Fibroblast of mammary gland (primary cell): ENCODE data around the gene CRKL.

ENCODE experiments used
- DNase-seq: peaks from one replicate; pipeline ENCODE4 v3.0.0-alpha.2; 2010; ENCODE audit warnings: low read depth
- H3K4me3 ChIP-seq: 2 replicates; pipeline ENCODE4 v1.5.1; 2011; ENCODE audit warnings: low read depth, mild to moderate bottlenecking, low read length, moderate library complexity; ENCODE audit not compliant: control insufficient read depth
- CTCF ChIP-seq: conservative IDR thresholded peaks from 2 replicates; pipeline ENCODE4 v1.5.1; 2011; ENCODE audit warnings: low read depth, low read length, inconsistent platforms; ENCODE audit not compliant: control insufficient read depth, insufficient read depth

The CRKL gene

GRCh38 chr22:20991252-20992055 is 74.2 kb downstream of the CRKL start:
- DNase-seq: no peak
- no peak overlapping the region for H3K4me3 ChIP-seq
- no peak for TF ChIP-seq CTCF

- no peak for DNase-seq
- H3K4me3 ChIP-seq: no peak overlapping the region
- TF ChIP-seq CTCF: no peak
Measured at GRCh38 chr22:20992056-20992442, 74.8 kb downstream of the CRKL start.

- no peak for TF ChIP-seq CTCF
- H3K4me3 ChIP-seq: no peak overlapping the region
- no peak for DNase-seq
Measured at GRCh38 chr22:20992456-20993303, 75.5 kb downstream of the CRKL start.

- no peak overlapping the region for H3K4me3 ChIP-seq
- DNase-seq: no peak
- no peak for TF ChIP-seq CTCF
Measured at GRCh38 chr22:20993304-20994127, 76.3 kb downstream of the CRKL start.

- H3K4me3 ChIP-seq: no peak overlapping the region
- no peak for TF ChIP-seq CTCF
- DNase-seq: no peak
Measured at GRCh38 chr22:20994128-20994901, 77.1 kb downstream of the CRKL start.

GRCh38 chr22:20994902-20995241 is 77.7 kb downstream of the CRKL start:
- no peak overlapping the region for H3K4me3 ChIP-seq
- no peak for DNase-seq
- no peak for TF ChIP-seq CTCF
